Naive thymus-derived CD8-positive, alpha-beta T cell (primary cell): Measurements from ENCODE around the gene CBX7. TPM values are rescaled to one million over a fixed set of nuclear protein-coding genes. Genes with fewer than 3 reads are reported as not detected.

Experiments
- ATAC-seq, 2 donors: fragments of 150-1000 bp; cut with Tn5 transposase in 1 of 2; sonication (Bioruptor Pico), chemical (Tn5 transposase) in 1 of 2; 1 replicate in 1 of 2; 2 replicates in 1 of 2; pipeline ENCODE4 v1.10.0; 2021; ENCODE audit warnings: mild to moderate bottlenecking in 2 of 2, moderate library complexity in 2 of 2
- POLR2A ChIA-PET: fragments of 350-600 bp; sonication (Branson Sonifier 250); formaldehyde crosslinking; loops from one replicate; lab custom pipeline; 2021; ENCODE audit warnings: antibody characterized with exemption; lab: Charles Lee
- DNase-seq, 10 donors: peaks; one replicate each; pipeline versions ENCODE4 v3.0.0 to v3.0.0-alpha.2; 2020 to 2022
- H3K27ac Mint-ChIP-seq, 10 donors: one replicate each; pipeline ENCODE4 v1.8.0; 2020 to 2022; ENCODE audit warnings: mild to moderate bottlenecking in 10 of 10, mixed read lengths in 10 of 10, moderate library complexity in 4 of 10, inconsistent platforms in 1 of 10
- H3K27me3 Mint-ChIP-seq, 5 donors: one replicate each; pipeline ENCODE4 v1.8.0; 2021 to 2022; ENCODE audit warnings: mixed read lengths in 5 of 5
- H3K36me3 Mint-ChIP-seq, 3 donors: one replicate each; pipeline ENCODE4 v1.8.0; 2020 to 2022; ENCODE audit warnings: mixed read lengths in 3 of 3, mild to moderate bottlenecking in 2 of 3, inconsistent platforms in 1 of 3
- H3K4me1 Mint-ChIP-seq, 4 donors: one replicate each; pipeline ENCODE4 v1.8.0; 2021 to 2022; ENCODE audit warnings: mixed read lengths in 4 of 4
- H3K4me3 Mint-ChIP-seq, 10 donors: one replicate each; pipeline ENCODE4 v1.8.0; 2020 to 2022; ENCODE audit warnings: mild to moderate bottlenecking in 10 of 10, mixed read lengths in 10 of 10, moderate library complexity in 6 of 10, inconsistent platforms in 1 of 10
- H3K9me3 Mint-ChIP-seq, 9 donors: one replicate each; pipeline ENCODE4 v1.8.0; 2020 to 2022; ENCODE audit warnings: mixed read lengths in 9 of 9, mild to moderate bottlenecking in 3 of 9, inconsistent platforms in 1 of 9, moderate library complexity in 1 of 9
- polyA plus RNA-seq, 3 donors: library from polyadenylated mRNA; unstranded; fragments of 300-500 nt; fragmentation: Illumina TruSeq; gene quantifications; one replicate each; pipeline ENCODE4 v1.2.3, GENCODE V29; 2021
- total RNA-seq, 8 experiments: library from RNA in 2 of 8; stranded (reverse) in 2 of 8; gene quantifications; one replicate each; pipeline ENCODE4 v1.2.3 and lab custom pipeline; 2021 to 2026

The CBX7 gene
- total and polyA plus RNA-seq, 5 experiments from 2014 or later, result 19.1 to 133 (median 23.1) TPM

- ATAC-seq (no peak), DNase-seq (no peak)
- H3K9me3 Mint-ChIP-seq, result no peaks in the 10 kb centered on the region
- POLR2A ChIA-PET, result interaction anchor here (0.6 to 0.7 kb wide), 2 partner anchors 241 to 243 kb away, joined by 3 read pairs; partner anchors contain the start of gene CBX6
- no peaks in the 10 kb centered on the region for H3K36me3 Mint-ChIP-seq
- H3K27me3 Mint-ChIP-seq, result no peaks in the 10 kb centered on the region
- peaks cover 9 to 52% (median 16%) of the 10 kb centered on the region in 4 donors for H3K4me1 Mint-ChIP-seq
- H3K27ac Mint-ChIP-seq, result peak overlapping the region in 2 of 10 donors; percentile 31 to 76
- H3K4me3 Mint-ChIP-seq, result no peak overlapping the region
Measured at GRCh38 chr22:39114112-39114511, 38.4 kb downstream of the CBX7 start.

GRCh38 chr22:39110631-39111561 is 41.6 kb downstream of the CBX7 start:
- H3K4me3 Mint-ChIP-seq, result no peak overlapping the region
- no peaks in the 10 kb centered on the region for H3K36me3 Mint-ChIP-seq
- H3K9me3 Mint-ChIP-seq, result no peaks in the 10 kb centered on the region
- H3K27ac Mint-ChIP-seq, result peak overlapping the region in 4 of 10 donors; percentile 15 to 45 (median 30)
- no peaks in the 10 kb centered on the region for H3K27me3 Mint-ChIP-seq
- POLR2A ChIA-PET, result interaction anchor here (0.5 to 1.1 kb wide), 5 partner anchors 14 to 282 kb away, joined by 3 to 7 read pairs (median 3); partner anchors contain the start of gene APOBEC3H
- ATAC-seq (no peak), DNase-seq (no peak)
- H3K4me1 Mint-ChIP-seq, result peaks cover 3 to 28% (median 5%) of the 10 kb centered on the region in 4 donors

- Mint-ChIP-seq H3K9me3 (no peaks in the 10 kb centered on the region), H3K27ac (peak overlapping the region in 1 of 10 donors; percentile 44), H3K27me3 (no peaks in the 10 kb centered on the region), H3K4me3 (no peak overlapping the region), H3K4me1 (peaks cover 3 to 14% (median 5%) of the 10 kb centered on the region in 4 donors), H3K36me3 (no peaks in the 10 kb centered on the region)
- POLR2A ChIA-PET, result interaction anchor here (1.4 kb wide), 1 partner anchor 10 kb away, joined by 4 read pairs; no protein-coding TSS in a partner anchor
- ATAC-seq (no peak), DNase-seq (no peak)
Measured at GRCh38 chr22:39109361-39109760, 43.1 kb downstream of the CBX7 start.

GRCh38 chr22:39108487-39108886 is 44.0 kb downstream of the CBX7 start:
- Mint-ChIP-seq H3K4me1 (peaks cover 3 to 11% (median 5%) of the 10 kb centered on the region in 4 donors), H3K36me3 (no peaks in the 10 kb centered on the region), H3K9me3 (no peaks in the 10 kb centered on the region), H3K27ac (no peak overlapping the region), H3K27me3 (no peaks in the 10 kb centered on the region), H3K4me3 (no peak overlapping the region)
- DNase-seq (no peak), ATAC-seq (no peak)
- POLR2A ChIA-PET, result interaction anchor here (1.4 kb wide), 1 partner anchor 10 kb away, joined by 4 read pairs; no protein-coding TSS in a partner anchor

GRCh38 chr22:39106326-39106725 is 46.2 kb downstream of the CBX7 start:
- POLR2A ChIA-PET, result no interaction called here
- ATAC-seq (no peak), DNase-seq (no peak)
- Mint-ChIP-seq H3K27me3 (no peaks in the 10 kb centered on the region), H3K4me1 (peaks cover 3 to 8% (median 5%) of the 10 kb centered on the region in 4 donors), H3K9me3 (no peaks in the 10 kb centered on the region), H3K36me3 (no peaks in the 10 kb centered on the region), H3K27ac (no peak overlapping the region), H3K4me3 (no peak overlapping the region)

GRCh38 chr22:39103431-39103830 is 49.0 kb downstream of the CBX7 start:
- H3K36me3 Mint-ChIP-seq, result no peaks in the 10 kb centered on the region
- POLR2A ChIA-PET, result no interaction called here

GRCh38 chr22:39101226-39101625 is 51.3 kb downstream of the CBX7 start:
- Mint-ChIP-seq H3K9me3 (no peaks in the 10 kb centered on the region), H3K27me3 (no peaks in the 10 kb centered on the region), H3K36me3 (no peaks in the 10 kb centered on the region), H3K4me1 (peaks cover 13 to 42% (median 30%) of the 10 kb centered on the region in 4 donors), H3K4me3 (no peak overlapping the region), H3K27ac (no peak overlapping the region)
- ATAC-seq (no peak), DNase-seq (no peak)
- POLR2A ChIA-PET, result no interaction called here

More at GRCh38 chr22:39103431-39103830, 49.0 kb downstream of the CBX7 start:
- H3K9me3 Mint-ChIP-seq, result no peaks in the 10 kb centered on the region
- DNase-seq (no peak), ATAC-seq (no peak)
- peak overlapping the region in 3 of 10 donors; percentile 4 to 22 (median 16) for H3K27ac Mint-ChIP-seq
- no peak overlapping the region for H3K4me3 Mint-ChIP-seq
- H3K27me3 Mint-ChIP-seq, result no peaks in the 10 kb centered on the region
- H3K4me1 Mint-ChIP-seq, result peaks cover 7 to 21% (median 15%) of the 10 kb centered on the region in 4 donors

GRCh38 chr22:39098576-39098975 is 53.9 kb downstream of the CBX7 start:
- Mint-ChIP-seq H3K27ac (peak overlapping the region in 9 of 10 donors; percentile 76 to 90 (median 83)), H3K9me3 (no peaks in the 10 kb centered on the region), H3K36me3 (no peaks in the 10 kb centered on the region), H3K4me1 (peaks cover 24 to 64% (median 52%) of the 10 kb centered on the region in 4 donors), H3K4me3 (peak overlapping the region in 3 of 10 donors; percentile 8 to 31 (median 29)), H3K27me3 (no peaks in the 10 kb centered on the region)
- ATAC-seq, result no peak
- no peak for DNase-seq
- POLR2A ChIA-PET, result interaction anchor here (1.2 to 1.5 kb wide), 2 partner anchors 10 to 13 kb away, joined by 3 to 4 read pairs; no protein-coding TSS in a partner anchor

- Mint-ChIP-seq H3K4me3 (peak overlapping the region in 3 of 10 donors; percentile 32 to 55 (median 48)), H3K36me3 (no peaks in the 10 kb centered on the region)
- POLR2A ChIA-PET, result interaction anchor here (1.2 to 1.5 kb wide), 2 partner anchors 10 to 13 kb away, joined by 3 to 4 read pairs; no protein-coding TSS in a partner anchor
Measured at GRCh38 chr22:39098026-39098425, 54.5 kb downstream of the CBX7 start.

GRCh38 chr22:39097098-39098020 is 55.1 kb downstream of the CBX7 start, which contains the start of gene APOBEC3H:
Gene APOBEC3H, plus strand, starts transcription at chr22:39097244. Its CDS starts 3,035 bp downstream, at chr22:39100279.
- no peaks in the 10 kb centered on the region for H3K9me3 Mint-ChIP-seq
- H3K4me1 Mint-ChIP-seq, result peaks cover 28 to 74% (median 61%) of the 10 kb centered on the region in 4 donors
- POLR2A ChIA-PET, result interaction anchor here (1.1 kb wide), 1 partner anchor 13 kb away, joined by 3 read pairs; no protein-coding TSS in a partner anchor
- peak within 1 kb of the TSS in 9 of 10 donors; percentile 16 to 66 (median 39) for H3K4me3 Mint-ChIP-seq
- DNase-seq (no peak), ATAC-seq (peak in 1 of 2 donors; percentile 33)
- H3K27ac Mint-ChIP-seq, result peak within 1 kb of the TSS; percentile 71 to 92 (median 86)
- H3K36me3 Mint-ChIP-seq, result no peaks in the 10 kb centered on the region
- H3K27me3 Mint-ChIP-seq, result no peaks in the 10 kb centered on the region

More at GRCh38 chr22:39098026-39098425, 54.5 kb downstream of the CBX7 start:
- H3K27ac Mint-ChIP-seq, result peak overlapping the region in 6 of 10 donors; percentile 49 to 91 (median 86)
- DNase-seq (no peak), ATAC-seq (no peak)
- no peaks in the 10 kb centered on the region for H3K9me3 Mint-ChIP-seq
- H3K4me1 Mint-ChIP-seq, result peaks cover 25 to 67% (median 55%) of the 10 kb centered on the region in 4 donors
- no peaks in the 10 kb centered on the region for H3K27me3 Mint-ChIP-seq

GRCh38 chr22:39095971-39096370 is 56.5 kb downstream of the CBX7 start:
- POLR2A ChIA-PET, result interaction anchor here (0.5 to 1.1 kb wide), 3 partner anchors 15 to 284 kb away, joined by 3 to 7 read pairs (median 3); no protein-coding TSS in a partner anchor
- H3K9me3 Mint-ChIP-seq, result no peaks in the 10 kb centered on the region
- peaks cover 39 to 87% (median 75%) of the 10 kb centered on the region in 4 donors for H3K4me1 Mint-ChIP-seq
- DNase-seq (no peak), ATAC-seq (no peak)
- H3K4me3 Mint-ChIP-seq, result peak overlapping the region in 2 of 10 donors; percentile 31 to 60
- H3K27me3 Mint-ChIP-seq, result no peaks in the 10 kb centered on the region
- H3K36me3 Mint-ChIP-seq, result no peaks in the 10 kb centered on the region
- peak overlapping the region in 8 of 10 donors; percentile 41 to 87 (median 74) for H3K27ac Mint-ChIP-seq
